Heart right ventricle (tissue), 16 donors: ENCODE results near the gene CIZ1. TPM values are rescaled to one million over a fixed set of nuclear protein-coding genes. Genes with fewer than 3 reads are reported as not detected.

Experiments used
- ATAC-seq, 8 donors: fragments of 200-7000 bp; cut with Tn5 transposase; one replicate each; pipeline ENCODE4 v1.9.1; 2020; ENCODE audit warnings: mild to moderate bottlenecking in 8 of 8, moderate library complexity in 8 of 8, moderate number of reproducible peaks in 1 of 8
- DNase-seq, 2 donors: peaks; one replicate each; pipeline ENCODE4 v3.0.0-alpha.2; 2020
- H3K27ac ChIP-seq, 10 donors: fragments of 200-600 bp; sonication (generic) in 2 of 10; one replicate each; pipeline versions ENCODE4 v1.5.0 to v1.8.0; 2020 to 2022; ENCODE audit warnings: mild to moderate bottlenecking in 3 of 10
- H3K27me3 ChIP-seq, 7 donors: fragments of 200-600 bp; one replicate each; pipeline ENCODE4 v1.8.0; 2021 to 2022; ENCODE audit warnings: mild to moderate bottlenecking in 2 of 7
- H3K36me3 ChIP-seq, 9 donors: fragments of 200-600 bp; sonication (generic) in 1 of 9; one replicate each; pipeline versions ENCODE4 v1.5.0 to v1.8.0; 2020 to 2022; ENCODE audit warnings: mild to moderate bottlenecking in 2 of 9
- H3K4me1 ChIP-seq, 9 donors: fragments of 200-600 bp; sonication (generic) in 1 of 9; one replicate each; pipeline versions ENCODE4 v1.5.0 to v1.8.0; 2020 to 2022; ENCODE audit warnings: mild to moderate bottlenecking in 4 of 9
- H3K4me3 ChIP-seq, 10 donors: fragments of 200-600 bp; sonication (generic) in 2 of 10; one replicate each; pipeline versions ENCODE4 v1.5.0 to v1.8.0; 2020 to 2022; ENCODE audit warnings: mild to moderate bottlenecking in 7 of 10, moderate library complexity in 2 of 10
- H3K9me3 ChIP-seq, 11 donors: fragments of 200-600 bp in 10 of 11; sonication (generic) in 2 of 11; one replicate each; pipeline versions ENCODE4 v1.5.0 to v1.8.0; 2013 to 2022; ENCODE audit warnings: mild to moderate bottlenecking in 2 of 11, control low read depth in 1 of 11, moderate library complexity in 1 of 11
- WGBS, 2 donors: extraction: QIAGEN DNeasy Blood & Tissue Kit; methylation state at CpG; one replicate each; pipeline ENCODE4 v1.1.7; 2013; ENCODE audit warnings: inconsistent platforms in 1 of 2; 5-methylcytosine and 5-hydroxymethylcytosine counted together
- intact Hi-C, 10 donors: fragments of 100-400 bp; cut with DNase I; formaldehyde crosslinking; loops; one replicate each; pipeline versions ENCODE4 v1.11.1 to v1.14.2; 2022
- polyA plus RNA-seq, 2 donors: library from polyadenylated mRNA; stranded (reverse); fragments of 200-250 nt; gene quantifications; one replicate each; pipeline ENCODE4 v1.2.3, GENCODE V29; 2013
- total RNA-seq, 10 donors: library from RNA; stranded (reverse); fragmentation: NEBNext Ultra II Directional in 3 of 10; extraction: Animal tissue kit (Norgen Biotek cat#: 25700) in 3 of 10; gene quantifications; one replicate each; pipeline versions ENCODE4 v1.2.1 to v1.2.4, GENCODE V29; 2021 to 2023
- TF ChIP-seq, protein P1 (sequence below), 9 donors: fragments of 200-600 bp; sonication (generic) in 2 of 9; IDR thresholded peaks; one replicate each; pipeline versions ENCODE4 v1.5.0 to v1.8.0; 2021 to 2022; ENCODE audit warnings: antibody characterized with exemption in 9 of 9, mild to moderate bottlenecking in 5 of 9, moderate library complexity in 1 of 9
- donor health status: Arrhythmogenic right ventricular cardiomyopathy.
- donor health status: ischemic (EF 13 %, LVEDD 7.1; RV severe dilation, severe dysfunction).
- donor health status: healthy with polysubstance abuse.
- donor health status: DM: no; HTN: yes; CAD: no.
- donor health status: DM: no; HTN: no; CAD: no.
- donor health status: ischemic (EF 25% LVEDD 6.9; RV normal size, moderate dysfunction).
- donor health status: ischemic (EF 25% LVEDD 5.7; RV mildly dilated, moderate dysfunction).
- donor health status: healthy.
- donor health status: DM: yes; HTN: yes; CAD: no.
- donor health status: Ischemic cardiomyopathy.
- donor health status: ischemic (EF 35%, LVEDD 5.7; RV mildly dilated, moderate dysfunction).
- donor health status: nonischemic (EF 11% LVEDD 7.7; RV severe dilation, severe dysfunction).
- donor health status: DM: yes; HTN: yes; CAD: no.
- donor health status: PGD.
- donor health status: ischemic (EF 29% LVEDD 5.4; RV normal size, mild dysfunction).
- donor health status: nonischemic (EF 23%, LVEDD 6.1; RV moderate dilation, normal function).

Gene CIZ1
- total and polyA plus RNA-seq, 12 donors, result 39.7 to 96.0 (median 75.0) TPM

DNA sequence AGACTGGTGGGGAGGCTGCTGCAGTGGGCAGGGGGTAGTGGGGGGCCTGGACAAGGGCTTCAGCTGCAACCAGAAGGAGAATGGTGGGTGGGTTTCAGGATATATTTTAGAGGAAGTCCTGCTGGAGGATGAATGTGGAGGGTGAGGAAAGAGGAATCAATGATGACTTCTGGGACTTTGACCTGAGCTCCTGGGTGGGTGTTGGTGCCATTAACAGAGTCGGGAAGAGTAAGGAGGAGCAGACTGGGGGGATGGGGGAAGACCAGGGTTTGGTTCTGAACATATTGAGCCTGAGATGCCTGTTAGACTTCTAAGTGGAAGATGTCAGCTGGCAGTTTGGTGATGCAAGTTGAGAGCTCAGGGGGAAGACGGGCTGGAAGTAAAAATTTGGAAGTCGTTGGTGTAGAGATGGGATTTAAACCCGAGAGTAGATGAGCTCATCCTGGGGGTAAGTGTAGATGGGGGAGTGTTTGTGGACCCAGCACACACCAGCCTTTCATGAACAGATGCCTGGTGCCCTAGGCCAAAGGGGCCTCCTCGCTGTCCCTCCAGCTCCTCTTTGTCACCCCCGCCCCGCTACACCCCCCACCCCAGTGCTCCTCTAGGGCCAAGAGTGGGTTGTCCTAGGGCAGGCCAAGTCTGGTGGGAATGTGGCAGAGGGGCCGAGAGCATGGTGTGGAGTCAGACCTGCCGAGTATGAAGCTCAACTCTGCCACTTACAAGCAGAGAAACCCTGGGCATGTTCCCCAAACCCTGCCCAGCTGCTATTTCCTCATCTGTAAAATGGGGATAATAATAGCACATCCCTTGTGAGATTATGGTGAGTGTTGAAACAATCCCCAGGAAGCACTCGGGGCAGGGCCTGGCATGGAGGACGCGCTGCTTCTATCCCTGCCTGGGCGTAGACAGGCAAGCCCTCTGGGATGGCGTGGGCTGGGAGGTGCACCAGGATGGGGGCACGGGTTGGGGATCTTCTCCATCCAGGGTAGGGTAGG lies 15.8 kb upstream of the CIZ1 start:
- WGBS, 2 donors, result 72 to 81% methylated on average over 15 of the region's 15 CpGs
- H3K27ac ChIP-seq, result no peak overlapping the region
- H3K9me3 ChIP-seq, result no peaks in the 10 kb centered on the region
- peaks cover 0 to 18% (median 10%) of the 10 kb centered on the region in 9 donors for H3K4me1 ChIP-seq
- intact Hi-C loops, result no loop called here
- TF ChIP-seq, protein P1, sequence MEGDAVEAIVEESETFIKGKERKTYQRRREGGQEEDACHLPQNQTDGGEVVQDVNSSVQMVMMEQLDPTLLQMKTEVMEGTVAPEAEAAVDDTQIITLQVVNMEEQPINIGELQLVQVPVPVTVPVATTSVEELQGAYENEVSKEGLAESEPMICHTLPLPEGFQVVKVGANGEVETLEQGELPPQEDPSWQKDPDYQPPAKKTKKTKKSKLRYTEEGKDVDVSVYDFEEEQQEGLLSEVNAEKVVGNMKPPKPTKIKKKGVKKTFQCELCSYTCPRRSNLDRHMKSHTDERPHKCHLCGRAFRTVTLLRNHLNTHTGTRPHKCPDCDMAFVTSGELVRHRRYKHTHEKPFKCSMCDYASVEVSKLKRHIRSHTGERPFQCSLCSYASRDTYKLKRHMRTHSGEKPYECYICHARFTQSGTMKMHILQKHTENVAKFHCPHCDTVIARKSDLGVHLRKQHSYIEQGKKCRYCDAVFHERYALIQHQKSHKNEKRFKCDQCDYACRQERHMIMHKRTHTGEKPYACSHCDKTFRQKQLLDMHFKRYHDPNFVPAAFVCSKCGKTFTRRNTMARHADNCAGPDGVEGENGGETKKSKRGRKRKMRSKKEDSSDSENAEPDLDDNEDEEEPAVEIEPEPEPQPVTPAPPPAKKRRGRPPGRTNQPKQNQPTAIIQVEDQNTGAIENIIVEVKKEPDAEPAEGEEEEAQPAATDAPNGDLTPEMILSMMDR (IDR thresholded peaks at IDR 0.05), result no peak
- no peaks in the 10 kb centered on the region for H3K36me3 ChIP-seq
- no peak for DNase-seq
- no peak overlapping the region for H3K4me3 ChIP-seq
- peaks cover 0 to 24% (median 16%) of the 10 kb centered on the region in 7 donors for H3K27me3 ChIP-seq
- no peak for ATAC-seq

- Histone ChIP-seq H3K4me3 (no peak overlapping the region), H3K27ac (no peak overlapping the region), H3K36me3 (no peaks in the 10 kb centered on the region), H3K4me1 (peaks cover 0 to 18% (median 10%) of the 10 kb centered on the region in 9 donors), H3K27me3 (peaks cover 0 to 20% (median 16%) of the 10 kb centered on the region in 7 donors), H3K9me3 (no peaks in the 10 kb centered on the region)
- intact Hi-C loops, result no loop called here
- no peak for DNase-seq
- TF ChIP-seq, protein P1 (IDR thresholded peaks at IDR 0.05), result no peak
- no peak for ATAC-seq
- WGBS, 2 donors, result 83 to 89% methylated on average over 3 of the region's 3 CpGs
These were observed 15.1 kb upstream of the CIZ1 start for GRCh38 chr9:128206484-128206883.

GRCh38 chr9:128205296-128205944 lies 14.0 kb upstream of the CIZ1 start:
- H3K4me3 ChIP-seq, result peak overlapping the region in 1 of 10 donors; percentile 71

GRCh38 chr9:128204858-128205257 lies 13.5 kb upstream of the CIZ1 start:
- peaks cover 0 to 20% (median 16%) of the 10 kb centered on the region in 7 donors for H3K27me3 ChIP-seq
- no peaks in the 10 kb centered on the region for H3K36me3 ChIP-seq
- H3K4me3 ChIP-seq, result peak overlapping the region in 4 of 10 donors; percentile 67 to 72 (median 71)
- TF ChIP-seq, protein P1 (IDR thresholded peaks at IDR 0.05), result no peak
- 72 to 91% methylated on average over 7 of the region's 7 CpGs for WGBS, 2 donors
- H3K27ac ChIP-seq, result peak overlapping the region in 4 of 10 donors; percentile 4 to 61 (median 45)
- peaks cover 0 to 18% (median 10%) of the 10 kb centered on the region in 9 donors for H3K4me1 ChIP-seq
- ATAC-seq (no peak), DNase-seq (no peak)
- H3K9me3 ChIP-seq, result no peaks in the 10 kb centered on the region
- intact Hi-C loops, result no loop called here

More at GRCh38 chr9:128205296-128205944, 14.0 kb upstream of the CIZ1 start:
- Histone ChIP-seq H3K36me3 (no peaks in the 10 kb centered on the region), H3K9me3 (no peaks in the 10 kb centered on the region), H3K27me3 (peaks cover 0 to 20% (median 16%) of the 10 kb centered on the region in 7 donors), H3K27ac (peak overlapping the region in 2 of 10 donors; percentile 51 to 61), H3K4me1 (peaks cover 0 to 18% (median 10%) of the 10 kb centered on the region in 9 donors)
- ATAC-seq (no peak), DNase-seq (no peak)
- TF ChIP-seq, protein P1 (IDR thresholded peaks at IDR 0.05), result no peak
- intact Hi-C loops, result no loop called here
- WGBS, 2 donors, result 80 to 86% methylated on average over 16 of the region's 16 CpGs
